GM19463 (cell line): ENCODE data around the gene SNX10.

ENCODE experiments used
- ATAC-seq: cut with Tn5 transposase; IDR thresholded peaks from one replicate; pipeline ENCODE4 v1.9.1; 2021; ENCODE audit warnings: mild to moderate bottlenecking, moderate library complexity; ENCODE audit not compliant: unreplicated experiment

The SNX10 gene

GRCh38 chr7:26295586-26295985 lies 3.9 kb downstream of the SNX10 start:
- no peak for ATAC-seq

DNA sequence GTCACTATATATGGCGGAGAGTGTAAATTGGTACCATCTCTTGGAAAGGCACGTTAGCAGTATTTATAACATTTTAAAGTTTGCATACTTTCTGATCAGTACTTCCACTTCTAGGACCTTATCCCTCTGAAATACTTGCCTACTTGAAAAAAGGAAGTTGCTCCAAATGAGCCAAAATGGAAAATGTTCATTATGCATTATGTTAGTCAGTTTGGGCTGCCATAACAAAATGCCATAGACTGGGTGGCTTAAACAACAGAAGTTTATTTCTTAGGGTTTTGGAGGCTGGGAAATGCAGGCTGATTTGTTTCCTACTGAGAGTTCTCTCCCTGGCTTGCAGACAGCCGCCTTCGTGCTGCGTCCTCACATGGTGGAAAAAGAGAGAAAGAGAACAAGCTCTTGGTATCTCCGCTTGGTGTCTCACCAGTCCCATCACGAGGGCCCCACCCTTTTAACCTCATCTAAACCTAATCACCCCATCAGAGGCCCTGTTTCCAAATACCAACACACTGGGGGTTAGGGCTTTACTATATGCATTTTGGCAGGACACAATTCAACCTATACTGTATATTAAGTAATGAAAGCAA lies 6.9 kb downstream of the SNX10 start:
- ATAC-seq, result no peak

- peak; percentile 73 for ATAC-seq
Observed at GRCh38 chr7:26305090-26305868, 13.6 kb downstream of the SNX10 start.

DNA sequence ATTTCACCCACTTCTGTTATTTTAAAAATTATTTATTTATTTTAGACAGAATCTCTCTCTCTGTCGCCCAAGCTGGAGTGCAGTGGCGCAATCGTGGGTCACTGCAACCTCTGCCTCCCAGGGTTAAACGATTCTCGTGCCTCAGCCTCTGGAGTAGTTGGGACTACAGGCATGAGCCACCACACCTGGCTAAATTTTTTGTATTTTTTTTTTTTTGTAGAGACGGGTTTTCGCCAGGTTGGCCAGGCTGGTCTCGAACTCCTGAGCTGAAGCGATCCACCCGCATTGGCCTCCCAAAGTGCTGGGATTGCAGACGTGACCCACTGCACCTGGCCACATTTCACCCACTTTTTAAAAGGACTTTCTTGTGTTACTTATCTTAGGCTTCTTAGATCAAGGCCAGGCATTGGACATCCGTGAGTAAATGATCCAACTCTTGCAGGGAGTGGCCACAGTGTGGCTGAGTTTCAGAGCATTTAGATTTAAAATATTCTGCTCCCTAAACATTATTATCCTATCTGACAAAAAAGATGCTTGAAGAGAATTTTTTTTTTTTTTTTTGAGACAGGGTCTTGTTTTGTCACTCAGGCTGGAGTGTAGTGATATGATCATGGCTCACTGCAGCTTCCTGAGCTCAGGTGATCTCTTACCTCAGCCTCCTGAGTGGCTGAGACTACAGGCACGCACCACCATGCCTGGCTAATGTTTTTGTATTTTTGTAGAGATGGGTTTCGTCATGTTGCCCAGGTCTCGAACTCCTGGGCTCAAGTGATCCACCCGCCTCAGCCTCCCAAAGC lies 14.4 kb downstream of the SNX10 start:
- ATAC-seq, result no peak

GRCh38 chr7:26306790-26307189 lies 15.1 kb downstream of the SNX10 start:
- ATAC-seq, result no peak

DNA sequence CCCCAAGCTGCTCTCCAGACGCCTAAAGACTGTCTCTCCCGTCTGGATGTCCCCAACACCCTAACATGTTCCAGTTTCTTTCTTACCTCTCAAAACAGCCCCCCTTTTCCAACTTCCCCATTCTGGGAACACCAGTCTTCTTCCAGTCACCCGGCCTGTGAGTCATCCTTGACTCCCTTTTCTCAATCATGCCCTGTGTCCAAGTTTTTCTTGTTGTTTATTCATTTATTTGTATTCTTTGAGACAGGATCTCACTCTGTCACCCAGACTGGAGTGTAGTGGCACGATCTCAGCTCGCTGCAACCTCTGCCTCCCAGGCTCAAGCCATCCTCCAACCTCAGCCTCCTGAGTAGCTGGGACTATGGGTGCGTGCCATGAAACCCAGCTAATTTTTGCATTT lies 15.6 kb downstream of the SNX10 start:
- ATAC-seq, result no peak

- ATAC-seq, result no peak
Observed at GRCh38 chr7:26307791-26308190, 16.1 kb downstream of the SNX10 start.

GRCh38 chr7:26308551-26308950 lies 16.9 kb downstream of the SNX10 start:
- ATAC-seq, result no peak

DNA sequence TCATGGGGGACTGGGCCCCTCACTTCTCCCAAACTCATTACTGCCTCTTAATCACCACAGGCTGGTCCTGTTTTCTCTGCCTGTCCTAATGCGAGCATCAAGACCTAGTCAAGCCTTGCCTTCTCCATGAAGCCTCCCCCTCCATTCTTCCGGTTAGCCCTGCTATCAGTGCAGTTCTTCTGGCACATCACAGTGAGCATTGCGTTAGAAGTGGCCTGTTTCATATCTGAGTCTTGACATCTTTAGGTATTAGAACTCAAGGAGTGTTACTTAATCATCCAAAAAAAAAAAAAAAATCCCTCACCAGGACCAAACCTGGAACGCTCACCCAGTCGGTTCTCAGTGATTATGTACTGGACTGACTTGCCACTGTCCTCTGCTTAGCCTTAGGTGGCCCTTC lies 17.4 kb downstream of the SNX10 start:
- ATAC-seq, result no peak

- ATAC-seq, result no peak
Observed at GRCh38 chr7:26311798-26312197, 20.1 kb downstream of the SNX10 start.

DNA sequence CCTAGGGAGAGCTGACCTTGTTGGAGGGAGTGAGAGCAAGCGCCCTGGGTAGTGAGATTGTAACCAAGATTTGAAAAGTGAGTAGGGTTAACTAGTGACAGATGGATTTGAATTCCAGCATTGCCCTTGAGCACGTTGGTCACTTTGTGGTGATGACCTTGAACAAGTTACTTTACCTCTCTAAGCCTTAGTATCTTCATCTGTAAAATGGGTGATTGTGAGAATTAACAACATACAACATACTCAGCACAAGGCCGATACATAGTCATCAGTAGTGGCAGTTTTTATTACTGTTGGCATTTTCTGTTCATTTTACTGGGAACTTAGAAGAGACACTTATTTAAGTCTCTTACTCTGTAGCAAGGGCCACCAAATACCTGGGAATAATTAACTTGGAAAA lies 25.5 kb downstream of the SNX10 start:
- ATAC-seq, result no peak

- no peak for ATAC-seq
Observed at GRCh38 chr7:26318921-26319320, 27.3 kb downstream of the SNX10 start.

DNA sequence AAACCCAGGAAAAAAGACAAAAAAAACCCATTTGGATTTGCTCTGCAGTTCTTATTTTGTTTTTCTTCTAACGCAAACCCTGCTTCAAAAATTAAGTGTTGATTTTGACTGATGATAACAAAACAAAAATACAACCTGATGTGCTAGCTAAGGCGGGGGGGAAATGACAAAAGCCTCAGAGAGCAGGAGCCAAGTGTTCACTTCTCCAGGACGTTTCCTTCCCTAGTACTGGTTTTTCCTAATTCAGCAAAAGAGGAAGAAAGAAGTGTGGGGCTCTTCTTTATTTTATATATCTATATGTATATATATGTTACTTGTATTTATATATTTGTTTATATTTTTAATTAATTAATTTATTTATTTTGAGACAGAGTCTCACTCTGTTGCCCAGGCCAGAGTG lies 28.0 kb downstream of the SNX10 start:
- no peak for ATAC-seq

- no peak for ATAC-seq
Observed at GRCh38 chr7:26320878-26321277, 29.2 kb downstream of the SNX10 start.

DNA sequence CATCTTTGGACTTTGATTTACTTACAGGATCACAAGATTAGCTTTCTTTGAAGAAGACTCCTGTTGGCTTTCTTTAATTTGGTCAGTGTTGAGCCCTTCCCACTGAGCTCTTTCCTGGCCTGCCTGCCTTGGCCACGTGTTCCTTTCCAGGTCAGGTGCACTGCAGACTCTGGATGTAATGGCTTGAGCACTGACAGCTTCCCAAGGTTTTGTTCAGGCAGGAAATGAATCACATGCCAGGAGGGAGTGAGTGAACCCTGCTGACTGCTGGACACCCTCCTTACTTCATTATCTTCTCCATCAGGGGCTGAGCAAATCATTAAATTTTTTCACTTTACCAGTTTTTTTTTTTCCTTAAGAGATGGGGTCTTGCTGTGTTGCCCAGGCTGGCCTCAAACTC lies 29.8 kb downstream of the SNX10 start:
- no peak for ATAC-seq

DNA sequence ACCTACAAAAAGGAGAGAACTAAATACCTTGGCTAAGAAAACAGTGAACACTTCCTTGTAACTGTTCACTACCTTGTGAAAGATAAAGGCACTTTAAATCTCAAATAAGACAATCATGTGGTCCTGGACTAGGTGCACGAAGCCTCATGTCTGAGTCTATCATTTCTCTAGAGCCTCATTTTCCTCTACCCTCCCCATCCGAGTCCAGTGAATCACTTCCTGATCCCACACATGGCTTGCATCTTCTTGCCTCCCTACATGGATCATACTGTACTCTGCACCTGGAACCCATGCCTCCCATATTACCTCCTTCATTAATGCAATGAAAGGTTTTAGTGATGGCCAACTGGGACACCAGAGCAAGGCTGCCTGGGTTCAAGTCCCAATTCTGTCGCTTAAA lies 34.5 kb downstream of the SNX10 start:
- ATAC-seq, result no peak

DNA sequence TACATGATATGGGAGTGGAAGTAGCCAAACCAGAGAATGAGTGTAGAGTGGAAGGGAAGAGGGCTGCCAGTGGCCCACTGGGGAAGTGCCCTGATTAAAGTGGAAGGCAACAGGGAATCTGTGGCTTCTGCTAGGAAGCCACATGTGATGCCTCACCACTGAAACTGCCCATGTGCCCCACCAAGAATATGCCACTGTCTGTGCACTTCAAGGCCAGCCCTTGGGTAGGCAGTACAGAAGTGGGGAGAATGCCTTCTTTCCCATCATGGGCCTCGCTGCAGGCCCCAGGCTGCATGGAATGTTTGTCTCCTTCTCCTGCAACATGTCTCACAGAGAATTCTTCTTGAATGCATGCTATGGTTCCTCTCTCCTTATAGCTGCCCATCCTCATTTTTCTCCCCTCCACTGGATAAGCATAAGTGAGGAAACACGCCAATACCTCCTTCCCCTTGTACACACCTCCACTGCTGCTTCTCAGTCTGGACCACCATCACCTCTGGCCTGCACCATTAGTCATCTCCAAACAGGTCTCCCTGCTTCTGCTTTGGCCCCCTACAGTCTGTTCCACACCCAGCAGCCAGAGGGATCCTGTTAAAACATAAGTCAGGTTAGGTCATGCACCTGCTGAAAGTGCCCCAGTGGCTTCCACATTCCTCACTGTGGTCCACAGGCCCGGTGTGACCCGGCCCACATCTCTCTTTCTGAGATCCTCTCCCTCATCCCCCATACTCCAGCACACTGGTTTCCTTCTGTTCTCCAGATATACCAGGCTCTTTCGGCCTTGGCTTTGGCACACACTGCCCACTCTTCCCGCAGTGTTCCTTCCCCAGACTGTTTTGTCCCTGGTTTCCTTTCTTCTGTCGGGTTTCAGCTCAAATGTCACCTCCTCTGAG lies 37.1 kb downstream of the SNX10 start:
- ATAC-seq, result no peak

DNA sequence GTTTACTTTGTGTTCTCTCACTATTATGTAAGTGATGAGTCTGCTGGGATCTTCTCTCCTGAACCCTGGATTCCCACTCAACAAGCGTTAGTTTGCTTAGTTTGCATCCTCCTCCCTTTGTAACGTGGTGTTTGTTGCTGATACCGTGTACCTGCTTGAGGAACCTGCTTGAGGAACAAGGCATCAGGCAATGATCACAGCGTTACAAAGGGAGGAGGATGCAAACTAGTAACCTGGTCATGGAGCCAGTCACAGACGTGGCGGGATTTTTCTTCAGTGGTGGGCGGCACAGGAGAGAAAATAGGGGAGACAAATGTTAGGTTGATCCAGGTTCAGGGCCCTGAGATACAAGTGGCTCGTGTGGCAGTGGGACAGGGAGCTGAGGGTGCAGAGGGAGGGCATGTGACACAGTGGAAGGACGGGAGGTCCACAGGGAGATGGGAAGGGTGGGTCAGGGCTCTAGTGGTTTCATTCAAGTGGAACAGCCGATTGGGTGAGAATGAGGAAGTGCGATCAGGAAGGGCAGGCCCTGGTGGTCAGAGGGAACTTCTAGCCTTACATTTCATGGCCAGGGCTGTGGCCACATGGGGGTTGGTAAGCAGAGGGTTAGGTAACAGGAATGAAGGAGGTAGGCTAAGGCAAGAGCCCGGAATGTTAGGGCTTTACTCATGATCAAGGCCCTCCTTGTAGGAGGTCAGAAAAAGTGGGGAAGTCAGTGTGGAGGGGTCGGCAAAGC lies 38.0 kb downstream of the SNX10 start:
- ATAC-seq, result peak; percentile 68

GRCh38 chr7:26331113-26331512 lies 39.5 kb downstream of the SNX10 start:
- no peak for ATAC-seq

DNA sequence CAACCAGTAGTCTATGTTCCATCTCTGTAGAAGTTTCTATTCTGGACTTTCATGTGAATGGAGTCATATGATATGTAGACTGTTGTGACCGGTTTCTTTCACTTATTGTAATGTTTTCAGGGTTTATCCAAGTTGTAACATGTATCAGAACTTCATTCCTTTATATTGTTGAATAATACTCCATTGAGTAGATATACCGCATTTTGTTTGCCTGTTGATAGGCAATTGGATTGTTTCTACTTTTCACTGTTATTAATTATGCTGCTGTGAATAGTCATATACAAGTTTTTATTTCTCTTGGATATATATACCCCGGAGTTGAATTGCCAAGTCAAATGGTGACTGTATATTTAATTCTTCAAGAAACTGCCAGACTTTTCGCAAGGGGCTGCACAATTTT lies 40.1 kb downstream of the SNX10 start:
- no peak for ATAC-seq
